ENCODE data around the gene TSFM.

DNA sequence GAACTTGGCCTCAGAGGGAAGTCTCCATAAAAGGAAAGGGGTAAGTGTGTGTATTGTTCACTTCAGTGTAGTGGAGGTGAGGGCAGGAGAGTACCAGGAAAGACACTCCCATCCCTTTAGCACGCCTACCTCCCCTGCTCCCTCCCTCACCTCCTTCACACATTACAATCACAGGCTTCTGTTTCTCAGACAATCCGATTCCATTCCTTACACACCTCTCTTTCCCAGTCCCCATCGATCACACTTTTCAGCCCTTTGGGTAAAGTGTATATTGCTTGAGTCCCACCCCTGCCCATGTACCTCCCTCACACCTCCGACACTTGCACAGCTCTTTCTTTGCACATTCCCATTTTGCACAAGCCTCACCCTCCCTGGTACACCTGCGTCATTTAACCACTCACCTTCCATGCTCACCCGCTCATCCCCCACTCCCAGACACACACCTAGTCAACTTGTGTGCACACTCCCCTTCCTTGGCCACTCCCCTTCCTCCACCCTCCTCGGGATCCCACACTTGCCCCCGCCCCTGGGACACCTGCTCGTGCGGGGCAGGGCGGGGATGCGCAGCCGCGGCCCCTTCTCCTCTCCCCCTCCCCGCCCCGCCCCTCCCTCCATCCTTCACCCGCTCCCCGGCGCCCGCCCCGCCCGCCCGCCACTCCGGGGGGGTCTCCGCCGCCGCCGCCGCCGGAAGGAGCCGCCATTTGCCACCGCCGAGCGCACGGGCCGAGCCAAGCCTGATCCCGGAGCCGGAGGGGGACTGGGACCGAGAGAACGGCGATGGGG lies 28.0 kb upstream of the TSFM start, which contains the start of gene MARCHF9:
- TF ChIP-seq, protein P1, sequence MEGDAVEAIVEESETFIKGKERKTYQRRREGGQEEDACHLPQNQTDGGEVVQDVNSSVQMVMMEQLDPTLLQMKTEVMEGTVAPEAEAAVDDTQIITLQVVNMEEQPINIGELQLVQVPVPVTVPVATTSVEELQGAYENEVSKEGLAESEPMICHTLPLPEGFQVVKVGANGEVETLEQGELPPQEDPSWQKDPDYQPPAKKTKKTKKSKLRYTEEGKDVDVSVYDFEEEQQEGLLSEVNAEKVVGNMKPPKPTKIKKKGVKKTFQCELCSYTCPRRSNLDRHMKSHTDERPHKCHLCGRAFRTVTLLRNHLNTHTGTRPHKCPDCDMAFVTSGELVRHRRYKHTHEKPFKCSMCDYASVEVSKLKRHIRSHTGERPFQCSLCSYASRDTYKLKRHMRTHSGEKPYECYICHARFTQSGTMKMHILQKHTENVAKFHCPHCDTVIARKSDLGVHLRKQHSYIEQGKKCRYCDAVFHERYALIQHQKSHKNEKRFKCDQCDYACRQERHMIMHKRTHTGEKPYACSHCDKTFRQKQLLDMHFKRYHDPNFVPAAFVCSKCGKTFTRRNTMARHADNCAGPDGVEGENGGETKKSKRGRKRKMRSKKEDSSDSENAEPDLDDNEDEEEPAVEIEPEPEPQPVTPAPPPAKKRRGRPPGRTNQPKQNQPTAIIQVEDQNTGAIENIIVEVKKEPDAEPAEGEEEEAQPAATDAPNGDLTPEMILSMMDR (IDR thresholded peaks at IDR 0.05) = no peak
- no peak for TF ChIP-seq POLR2A (IDR thresholded peaks at IDR 0.05)

Measured in lower leg skin (tissue), 3 donors.